GM21825 (cell line): ENCODE data around the gene UGP2.
A peak's percentile ranks its signal among the peaks of the same experiment; 100 is the strongest.
"Not testable (repeated sequence)": the region's sequence is repeated elsewhere in the genome, so short reads cannot be mapped to it uniquely, and the experiment has no call there.

Experiments
- ATAC-seq: cut with Tn5 transposase; IDR thresholded peaks from one replicate; pipeline ENCODE4 v1.9.1; 2021; ENCODE audit warnings: mild to moderate bottlenecking, moderate library complexity; ENCODE audit not compliant: unreplicated experiment

Gene UGP2

DNA sequence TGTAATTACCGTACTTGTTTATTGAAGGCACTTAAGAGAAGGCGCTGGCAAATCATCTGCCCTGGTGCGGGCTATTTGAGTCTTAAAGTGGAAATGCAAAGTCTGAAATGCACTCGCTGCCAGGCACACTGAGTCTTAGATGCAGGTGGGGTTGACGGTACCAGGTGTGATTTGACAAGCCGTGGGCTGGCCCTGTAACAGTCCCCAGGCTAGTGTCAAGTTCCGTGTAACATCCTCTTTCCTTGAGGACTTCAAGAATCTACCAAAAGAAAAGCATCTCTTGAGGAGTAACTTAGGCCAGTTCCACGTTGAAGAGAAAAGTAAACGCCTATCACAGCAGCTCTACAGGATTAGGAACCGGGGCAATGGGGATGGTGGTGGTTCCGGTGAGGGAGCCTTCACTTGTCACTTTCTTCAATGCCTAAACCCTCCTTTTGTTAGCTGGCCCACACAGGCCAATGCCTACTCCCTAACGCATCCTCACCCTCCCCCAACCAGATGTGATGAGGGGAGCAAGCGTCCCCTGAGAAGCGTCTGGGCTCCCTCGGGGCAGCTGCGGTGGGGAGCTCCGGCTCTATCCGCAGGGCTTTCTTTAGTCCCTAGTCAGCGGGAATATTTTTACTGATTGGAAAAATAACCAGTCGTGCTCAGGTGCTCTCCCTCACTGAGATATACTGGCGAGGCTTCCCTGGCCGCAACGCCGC lies 1.5 kb upstream of the UGP2 start:
- ATAC-seq: peak; percentile 25

DNA sequence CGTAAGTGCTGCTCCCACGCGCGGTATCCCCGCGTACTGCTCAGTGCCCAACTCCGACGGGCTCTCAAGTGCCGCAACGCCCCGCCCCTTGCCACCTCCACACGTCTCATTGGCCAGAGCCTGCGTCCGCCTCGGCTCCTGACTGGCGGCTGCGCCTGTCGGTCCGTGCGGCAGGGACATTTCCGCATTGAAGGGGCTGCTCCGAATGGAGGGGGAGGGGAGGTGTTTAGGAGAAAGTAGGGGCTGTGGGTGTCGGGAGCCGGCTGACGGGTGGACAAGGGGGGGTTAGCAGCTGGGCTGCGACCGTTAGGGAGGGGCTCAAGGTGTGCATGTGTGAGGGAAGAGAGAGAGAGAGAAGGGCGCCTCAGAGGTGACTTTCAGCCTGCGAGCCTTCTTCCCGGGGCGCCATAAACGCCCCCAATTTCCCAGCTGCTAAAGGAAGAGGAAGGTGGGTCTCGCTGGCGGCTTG lies 877 bp upstream of the UGP2 start:
- ATAC-seq: peak; percentile 91

DNA sequence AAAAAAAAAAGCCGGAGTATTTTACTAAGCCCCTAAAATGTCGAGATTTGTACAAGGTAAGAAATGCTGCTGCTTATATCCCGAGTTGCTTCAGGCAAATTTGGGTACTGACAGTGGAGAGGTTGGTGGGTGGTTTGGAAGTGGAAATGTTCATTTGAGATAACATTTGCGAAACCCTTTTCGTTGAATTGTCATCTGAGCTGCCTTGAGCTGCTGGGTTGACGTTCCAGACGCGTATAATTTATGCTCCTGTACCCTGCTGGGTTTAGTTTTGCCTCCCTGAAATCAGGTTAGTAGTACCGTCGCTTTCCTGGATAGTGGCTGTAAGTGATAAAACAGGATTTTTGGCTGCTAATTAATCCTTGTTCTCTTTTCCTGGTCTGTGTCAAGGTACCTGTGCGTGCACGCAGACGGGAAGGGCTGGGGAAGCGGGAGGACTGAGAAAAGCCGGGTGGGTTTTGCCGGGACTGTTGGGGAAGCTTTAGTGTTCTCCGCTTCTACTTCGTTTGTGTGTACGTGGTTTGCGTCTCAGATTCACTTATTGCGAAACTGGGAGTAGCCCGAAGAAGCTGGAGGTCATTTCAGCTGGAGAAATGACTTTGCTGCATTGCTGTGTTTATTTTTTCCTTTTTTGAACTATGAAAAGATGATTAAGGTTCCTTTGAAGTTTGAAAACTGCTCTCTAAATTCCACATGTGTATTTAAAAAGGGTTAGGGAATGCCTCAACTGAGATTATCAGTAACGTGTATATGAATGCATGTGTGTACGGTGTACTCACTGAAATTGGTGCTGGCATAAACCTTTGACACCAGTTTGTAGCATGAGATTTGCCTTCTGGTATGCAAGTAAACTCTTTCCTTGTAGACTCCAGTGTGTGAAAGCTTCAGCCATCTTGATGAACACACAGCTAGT lies 709 bp downstream of the UGP2 start:
- no peak for ATAC-seq

DNA sequence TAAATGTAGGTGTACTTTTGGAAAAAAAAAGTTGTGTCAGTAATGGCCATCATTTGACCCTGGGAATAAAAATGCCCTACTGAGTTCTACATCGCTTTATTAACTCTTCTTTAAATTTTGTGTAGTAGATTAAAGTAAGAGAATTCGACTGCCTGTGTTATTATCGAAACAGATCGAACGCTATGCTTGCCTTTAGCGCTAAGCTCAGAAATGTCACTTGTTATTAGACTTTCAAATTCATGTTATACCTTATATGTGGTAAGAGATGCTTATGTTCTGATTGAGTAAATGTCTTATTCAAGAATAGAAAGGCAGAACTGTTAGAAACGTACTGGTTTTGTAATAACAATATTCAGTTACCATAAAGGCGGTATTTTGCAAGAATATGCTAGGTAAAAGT lies 1.4 kb downstream of the UGP2 start:
- ATAC-seq: no peak

DNA sequence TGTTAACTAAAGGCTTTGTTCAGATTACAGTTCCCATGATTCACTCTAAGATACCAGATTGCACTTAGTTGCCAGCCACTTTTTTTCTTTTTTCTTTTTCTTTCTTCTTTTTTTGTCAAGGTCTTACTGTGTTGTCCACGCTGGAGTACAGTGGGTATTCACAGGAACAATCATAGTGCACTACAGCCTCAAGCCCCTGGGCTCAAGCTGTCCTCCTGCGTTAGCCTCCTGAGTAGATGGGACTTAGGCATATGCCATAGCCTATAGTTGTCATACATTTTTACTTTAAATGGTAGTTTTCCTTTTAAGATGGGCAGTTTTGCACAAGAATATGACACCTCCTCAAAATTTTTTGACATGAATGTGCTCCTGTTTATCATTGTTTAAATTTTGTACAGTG lies 2.1 kb downstream of the UGP2 start:
- no peak for ATAC-seq

DNA sequence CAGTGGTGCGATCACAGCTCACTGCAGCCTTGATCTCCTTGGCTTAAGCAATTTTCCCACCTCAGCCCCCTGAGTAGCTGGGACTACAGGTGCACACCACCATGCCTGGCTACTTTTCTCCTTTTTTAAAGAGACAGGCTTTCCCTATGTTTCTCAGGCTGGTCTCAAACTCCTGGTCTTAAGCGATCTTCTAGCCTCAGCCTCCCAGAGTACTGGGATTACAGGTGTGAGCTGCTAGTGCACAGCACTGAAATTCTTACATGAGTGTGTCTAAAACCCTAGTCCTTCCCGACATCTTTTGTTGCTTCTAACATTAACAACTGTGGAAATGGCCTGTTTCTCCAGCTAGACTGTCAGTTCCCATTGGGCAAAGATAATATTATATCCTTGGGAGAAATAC lies 2.9 kb downstream of the UGP2 start:
- no peak for ATAC-seq

DNA sequence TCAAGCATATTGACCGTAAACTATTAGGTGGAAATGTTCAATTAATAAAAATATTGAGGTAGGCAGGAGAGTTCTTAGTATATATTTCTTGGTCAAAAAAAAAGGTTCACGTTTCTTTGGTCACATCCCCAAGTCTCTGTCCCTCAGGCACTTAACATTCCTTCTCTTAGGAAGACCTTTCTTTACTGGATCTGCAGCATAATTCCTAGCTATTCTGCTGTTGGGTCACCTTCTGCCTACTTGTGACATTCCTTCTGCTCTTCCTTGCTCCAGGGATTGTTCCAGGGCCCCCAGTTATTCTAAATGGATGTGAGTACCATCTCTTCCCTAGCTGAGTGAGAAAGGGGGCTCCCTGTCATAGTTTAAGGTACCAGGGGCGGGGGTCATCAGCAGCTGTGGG lies 4.2 kb downstream of the UGP2 start:
- no peak for ATAC-seq

DNA sequence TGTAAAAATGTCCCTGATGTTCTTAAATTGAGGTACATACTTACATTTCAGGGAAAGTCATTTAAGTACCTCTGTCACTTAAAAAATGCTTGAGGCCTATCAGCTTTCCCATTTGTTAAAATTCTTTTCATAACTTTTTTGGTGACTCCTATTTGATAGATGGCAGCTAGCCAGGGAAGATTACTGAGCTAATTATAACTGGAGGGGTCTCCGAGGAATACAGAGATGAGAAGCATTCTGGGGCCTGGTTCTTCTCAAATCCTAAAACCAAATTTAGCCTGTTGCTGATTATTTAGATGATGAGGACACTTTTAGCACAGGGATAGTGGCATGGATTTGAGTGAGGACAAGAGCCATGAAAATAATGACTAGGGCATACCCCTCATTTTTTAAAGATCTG lies 4.8 kb downstream of the UGP2 start:
- ATAC-seq: no peak

DNA sequence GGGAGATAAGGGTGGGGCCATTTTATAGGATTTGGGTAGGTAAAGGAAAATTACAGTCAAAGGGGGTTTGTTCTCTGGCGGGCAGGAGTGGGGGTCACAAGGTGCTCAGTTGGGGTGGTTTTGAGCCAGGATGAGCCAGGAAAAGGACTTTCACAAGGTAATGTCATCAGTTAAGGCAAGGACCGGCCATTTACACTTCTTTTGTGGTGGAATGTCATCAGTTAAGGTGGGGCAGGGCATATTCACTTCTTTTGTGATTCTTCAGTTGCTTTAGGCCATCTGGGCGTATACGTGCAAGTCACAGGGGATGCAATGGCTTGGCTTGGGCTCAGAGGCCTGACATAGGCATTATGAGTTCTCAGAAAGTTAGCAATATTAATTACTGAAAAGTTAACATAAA lies 5.9 kb downstream of the UGP2 start:
- ATAC-seq: not testable (repeated sequence)

DNA sequence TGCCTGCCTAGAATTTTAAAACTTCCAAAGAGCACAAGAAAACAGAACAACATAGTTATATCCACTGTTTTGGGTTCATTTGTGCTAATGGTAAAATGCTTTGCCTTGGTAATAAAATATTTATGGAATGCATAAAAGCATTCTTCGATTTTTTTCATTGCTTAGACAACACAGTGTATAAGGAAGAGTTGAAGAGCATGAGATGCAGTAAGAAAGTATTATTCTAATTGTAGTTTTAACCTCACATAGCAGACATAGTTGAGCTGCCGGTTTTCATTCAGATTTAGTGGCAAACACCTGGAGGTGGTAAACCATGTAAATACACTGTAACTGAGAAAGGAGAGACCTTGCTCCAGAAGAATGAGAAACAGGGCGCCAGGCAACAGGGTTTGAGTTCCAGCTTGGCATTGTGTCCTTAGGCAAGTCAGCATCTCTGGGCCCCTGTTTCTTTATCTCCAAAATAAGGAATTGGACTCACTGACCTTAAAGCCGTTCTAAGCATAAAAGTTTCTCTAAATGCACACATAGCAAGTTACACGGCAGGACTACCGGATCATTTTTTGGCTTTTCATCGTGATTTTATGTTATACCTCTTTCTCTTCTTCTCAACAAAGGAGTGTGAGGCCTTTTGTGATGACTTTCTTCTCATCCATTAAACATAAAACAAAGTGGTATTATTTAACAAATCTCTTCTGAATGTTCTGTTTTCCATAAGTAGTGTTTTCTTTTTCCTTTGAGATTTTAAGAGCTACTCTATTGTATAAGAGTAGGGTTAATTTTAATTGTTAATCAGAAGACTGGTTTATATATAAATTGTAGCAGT lies 7.9 kb downstream of the UGP2 start:
- no peak for ATAC-seq

DNA sequence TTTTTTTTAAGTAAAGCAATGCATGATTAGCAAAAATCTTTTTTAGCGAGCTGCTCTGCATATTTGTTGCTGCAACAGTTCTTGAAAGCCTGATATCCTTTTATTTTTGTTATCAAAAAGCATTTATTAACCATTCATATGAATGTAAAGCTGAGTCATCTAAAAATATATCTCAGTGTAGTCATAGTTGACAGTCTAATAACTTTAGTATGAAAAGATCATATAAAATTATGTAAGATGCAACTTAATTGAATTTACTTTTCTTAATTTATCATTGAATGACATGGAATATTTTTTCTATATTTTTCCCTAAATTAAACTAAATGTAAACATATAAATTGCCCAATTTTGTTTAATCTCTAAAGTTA lies 8.5 kb downstream of the UGP2 start:
- no peak for ATAC-seq

DNA sequence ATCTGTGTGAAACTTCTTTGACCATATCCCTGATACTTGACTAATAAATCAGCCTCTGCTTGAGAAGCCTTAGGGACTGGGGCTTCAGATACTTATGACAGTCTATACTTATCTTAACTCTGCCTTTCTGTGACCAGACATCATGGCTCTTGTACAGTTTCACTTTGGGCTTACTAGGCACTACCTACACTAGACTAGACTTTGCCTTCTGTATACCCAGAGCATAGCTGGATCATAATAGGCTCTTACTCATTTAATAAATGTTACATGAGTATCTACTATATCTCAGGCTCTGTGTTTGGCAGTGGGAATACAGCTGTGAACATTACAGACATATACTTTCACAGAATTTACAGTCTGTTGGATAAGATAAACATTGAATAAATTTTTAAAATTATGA lies 9.0 kb downstream of the UGP2 start:
- ATAC-seq: no peak

DNA sequence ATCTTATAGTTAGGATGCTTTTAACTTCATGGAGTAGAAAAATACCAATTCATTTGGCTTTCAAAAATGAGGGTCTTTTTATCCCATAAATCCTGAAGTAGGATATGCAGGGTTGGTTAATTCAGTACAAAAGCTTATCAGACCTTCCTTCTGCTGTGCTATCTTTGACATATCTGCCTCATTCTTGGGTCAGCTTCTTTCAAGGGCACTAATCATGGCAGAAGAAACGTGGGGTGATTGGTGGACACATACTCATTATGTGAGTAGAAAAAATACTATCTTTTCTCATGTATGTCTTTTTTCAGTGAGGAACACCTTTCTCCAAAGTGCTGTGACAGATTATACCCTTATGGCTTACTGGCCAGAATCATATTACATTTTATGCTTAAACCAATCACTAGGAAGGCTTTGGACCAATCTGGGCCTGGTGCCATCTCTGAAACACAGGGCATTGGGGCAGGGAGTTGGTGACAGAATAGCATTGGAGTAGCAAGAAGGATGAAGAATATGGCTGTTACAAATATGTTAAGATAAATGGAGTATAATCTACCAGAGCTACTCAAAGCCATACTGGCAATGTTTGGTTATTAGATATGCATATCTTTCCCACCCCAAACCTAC lies 10.1 kb downstream of the UGP2 start:
- ATAC-seq: no peak

DNA sequence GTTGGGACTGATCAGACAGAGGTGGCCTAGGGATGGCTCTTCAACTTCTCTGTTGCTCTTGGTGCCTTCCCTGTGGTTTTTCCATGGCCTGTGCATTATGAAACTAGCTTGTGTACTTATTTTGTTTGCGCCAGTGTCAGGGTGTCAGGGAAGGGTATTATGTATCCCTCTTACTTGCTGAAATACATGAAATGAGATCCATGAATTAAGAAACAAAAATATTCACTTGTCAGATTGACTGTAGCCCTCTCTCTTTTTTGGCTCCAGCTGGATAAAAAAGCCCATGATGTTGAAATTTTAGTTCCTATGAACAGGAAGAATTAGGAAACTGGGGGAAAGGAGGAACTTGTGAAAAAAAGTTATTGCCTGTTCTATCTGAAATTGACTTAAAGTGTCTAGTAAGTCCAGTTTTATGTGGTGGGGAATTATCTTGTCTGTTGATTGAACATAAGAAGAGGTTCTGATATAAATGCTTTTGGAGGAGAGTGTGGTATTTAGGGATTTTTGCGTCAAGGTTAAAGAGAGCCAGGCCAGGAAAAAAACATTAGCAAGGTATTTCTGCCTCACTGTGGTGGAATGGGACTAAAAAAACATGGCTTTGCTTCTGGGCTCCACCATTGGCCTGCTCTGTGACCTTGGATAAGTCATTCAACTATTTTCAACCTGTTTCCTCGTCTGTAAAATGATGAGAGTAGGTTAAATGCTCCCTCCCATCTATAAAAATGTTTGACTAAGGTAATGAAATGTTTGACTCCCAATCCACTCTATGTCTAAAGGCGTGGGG lies 12.0 kb downstream of the UGP2 start:
- no peak for ATAC-seq

DNA sequence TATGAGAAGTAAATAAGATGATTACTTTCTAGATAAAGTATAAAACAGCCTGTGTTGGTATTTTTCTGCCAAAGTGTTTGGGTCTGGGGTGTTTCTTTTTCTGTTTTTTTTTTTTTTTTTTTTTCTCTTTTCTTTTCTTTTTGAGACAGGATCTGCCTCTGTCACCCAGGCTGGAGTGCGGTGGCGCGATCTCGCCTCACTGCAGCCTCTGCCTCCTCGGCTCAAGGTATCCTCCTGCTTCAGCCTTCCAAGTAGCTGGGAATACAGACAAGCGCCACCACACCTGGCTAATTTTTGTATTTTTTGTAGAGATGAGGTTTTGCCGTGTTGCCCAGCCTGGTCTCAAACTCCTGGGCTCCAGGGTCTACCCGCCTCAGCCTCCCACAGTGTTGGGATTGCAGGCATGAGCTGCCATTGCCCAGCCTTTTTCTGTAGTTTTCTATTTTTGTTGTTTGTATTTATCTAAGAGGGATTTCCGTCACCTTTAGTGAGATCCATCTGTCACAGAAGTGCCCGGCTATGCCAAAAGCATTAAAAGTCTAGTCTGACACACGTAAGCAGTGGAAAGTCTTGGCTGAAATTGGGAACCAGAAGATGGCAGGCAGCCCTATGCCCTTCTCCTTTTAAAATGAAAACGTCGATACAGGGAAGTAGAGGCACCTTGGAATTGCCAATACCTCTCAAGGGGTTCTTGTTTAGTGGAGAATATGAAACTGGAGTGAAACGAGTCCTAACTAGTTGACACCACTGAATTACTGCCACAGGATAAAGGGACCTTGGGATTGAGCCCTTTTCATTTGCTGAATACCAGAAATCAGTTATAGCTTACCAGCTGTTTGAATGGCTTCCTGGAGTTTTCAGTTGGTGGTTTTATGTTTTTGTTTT lies 14.0 kb downstream of the UGP2 start:
- no peak for ATAC-seq

DNA sequence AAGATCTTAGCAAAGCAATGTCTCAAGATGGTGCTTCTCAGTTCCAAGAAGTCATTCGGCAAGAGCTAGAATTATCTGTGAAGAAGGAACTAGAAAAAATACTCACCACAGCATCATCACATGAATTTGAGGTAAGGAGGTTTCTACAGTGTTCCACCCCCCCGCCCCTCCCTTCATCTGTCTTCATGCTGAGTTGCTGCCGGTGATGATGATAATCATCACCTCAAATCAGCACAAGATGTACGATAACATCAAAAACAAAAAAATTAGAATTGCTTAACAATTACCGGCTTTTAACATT lies 14.6 kb downstream of the UGP2 start:
- ATAC-seq: no peak

DNA sequence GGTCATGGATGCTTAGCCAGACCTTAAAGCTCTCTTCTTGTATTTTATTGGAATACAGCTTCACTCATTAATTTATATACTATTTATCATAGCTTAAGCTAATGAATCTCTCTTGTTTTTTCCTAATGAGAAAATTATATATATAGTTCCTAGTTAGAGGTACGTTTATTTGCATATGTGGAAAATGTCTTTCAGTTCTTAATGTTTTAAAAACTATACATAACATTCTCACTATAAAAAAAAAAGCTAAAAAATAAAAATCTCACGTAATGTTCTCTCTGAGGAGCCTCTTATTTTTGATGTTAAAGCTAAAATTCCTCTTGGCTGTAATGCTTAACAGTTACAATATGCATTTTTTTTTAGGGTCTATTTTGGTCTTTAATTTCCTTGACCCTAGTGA lies 16.6 kb downstream of the UGP2 start:
- ATAC-seq: no peak

DNA sequence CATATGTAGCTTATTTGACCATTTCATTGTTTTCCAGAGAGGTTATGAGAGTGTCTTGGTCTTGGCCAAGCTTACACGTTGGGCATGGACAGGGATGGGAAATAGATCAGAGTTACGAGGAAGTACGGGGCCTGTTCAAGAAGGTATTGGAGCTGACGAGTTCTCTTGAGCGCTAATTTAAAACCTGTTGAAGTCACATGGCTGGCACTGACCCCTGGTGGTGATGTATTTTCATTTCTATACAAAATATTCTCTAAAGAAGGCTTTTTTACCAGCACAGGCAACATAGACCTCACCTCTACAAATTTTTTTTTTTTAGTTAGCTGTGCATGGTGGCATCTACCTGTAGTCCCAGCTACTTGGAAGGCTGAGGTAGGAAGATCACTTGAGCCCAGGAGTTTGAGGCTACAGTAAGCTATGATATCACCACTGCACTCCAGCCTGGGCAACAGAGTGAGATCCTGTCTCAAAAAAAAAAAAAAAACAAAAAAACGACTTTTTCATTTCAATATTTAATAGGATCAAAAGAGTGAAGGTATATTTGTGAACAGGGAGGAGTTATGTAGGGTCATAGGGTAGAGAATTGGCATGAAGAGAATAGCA lies 19.6 kb downstream of the UGP2 start:
- ATAC-seq: peak; percentile 68

DNA sequence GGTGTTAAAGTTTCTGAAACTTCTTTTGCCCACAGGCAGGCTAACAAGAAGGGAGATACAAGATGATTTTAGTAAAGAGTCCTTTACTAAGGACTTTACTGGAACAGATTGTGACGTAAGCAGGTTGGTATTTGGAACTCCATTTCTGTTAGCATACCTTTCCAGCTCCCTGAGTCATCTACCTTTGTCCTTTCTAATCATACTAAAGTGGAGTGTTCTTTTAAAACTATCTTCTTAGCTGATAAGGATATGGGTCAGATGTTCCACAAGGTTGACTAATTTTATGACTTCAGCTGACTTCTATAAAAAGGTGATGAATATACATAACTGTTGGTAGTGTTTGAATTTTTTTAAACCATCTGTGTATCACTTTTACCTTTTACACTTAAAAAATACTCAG lies 21.1 kb downstream of the UGP2 start:
- no peak for ATAC-seq
